Fibroblast of pulmonary artery (primary cell): ENCODE measurements around the gene METTL26.

Experiments used
- DNase-seq: peaks from one replicate; pipeline ENCODE4 v3.0.0-alpha.2; 2010; ENCODE audit warnings: low read depth
- H3K4me3 ChIP-seq: replicated peaks from 2 replicates; pipeline ENCODE4 v1.5.1; 2011; ENCODE audit warnings: low read depth, mild to moderate bottlenecking, control low read depth, low read length, moderate library complexity
- CTCF ChIP-seq: IDR thresholded peaks from 2 replicates; pipeline ENCODE4 v1.5.1; 2011; ENCODE audit warnings: mild to moderate bottlenecking, control low read depth, low read length, inconsistent platforms; ENCODE audit errors: missing control alignments

Gene METTL26

GRCh38 chr16:678209-678857 is 42.2 kb upstream of the METTL26 start:
- DNase-seq, result no peak
- no peak overlapping the region for H3K4me3 ChIP-seq
- TF ChIP-seq CTCF, result no peak

GRCh38 chr16:677316-678190 is 41.4 kb upstream of the METTL26 start:
- no peak for DNase-seq
- no peak overlapping the region for H3K4me3 ChIP-seq
- no peak for TF ChIP-seq CTCF

- no peak for DNase-seq
- no peak overlapping the region for H3K4me3 ChIP-seq
- TF ChIP-seq CTCF, result no peak
These were observed 40.8 kb upstream of the METTL26 start for GRCh38 chr16:676913-677312.

- H3K4me3 ChIP-seq, result no peak overlapping the region
- DNase-seq, result no peak
- TF ChIP-seq CTCF, result no peak
These were observed 40.4 kb upstream of the METTL26 start for GRCh38 chr16:676565-676902.

- H3K4me3 ChIP-seq, result peak overlapping the region; percentile 30
- DNase-seq, result no peak
These were observed 39.9 kb upstream of the METTL26 start for GRCh38 chr16:675884-676564.

More at GRCh38 chr16:675884-676564, 39.9 kb upstream of the METTL26 start:
- TF ChIP-seq CTCF, result no peak
